Tibial nerve (tissue), 4 donors: ENCODE data around the gene ATF2. TPM values are rescaled to one million over a fixed set of nuclear protein-coding genes. Genes with fewer than 3 reads are reported as not detected.
"Not testable (repeated sequence)": the region's sequence is repeated elsewhere in the genome, so short reads cannot be mapped to it uniquely, and the experiment has no call there.

Experiments used
- DNase-seq, 2 donors: peaks; one replicate each; pipeline ENCODE4 v3.0.0-alpha.2; 2019; ENCODE audit warnings: low spot score in 2 of 2
- H3K27ac ChIP-seq, 4 donors: fragments of 200-600 bp; sonication (generic) in 3 of 4; one replicate each; pipeline ENCODE4 v1.5.1; 2017 to 2019; ENCODE audit warnings: mild to moderate bottlenecking in 1 of 4
- H3K27me3 ChIP-seq, 2 donors: fragments of 200-600 bp; sonication (generic) in 1 of 2; one replicate each; pipeline versions ENCODE4 v1.5.1 to v1.6.0; 2017 to 2019
- H3K36me3 ChIP-seq, 3 donors: fragments of 200-600 bp; sonication (generic); one replicate each; pipeline ENCODE4 v1.5.1; 2018 to 2019
- H3K4me1 ChIP-seq, 4 donors: fragments of 200-600 bp; sonication (generic) in 3 of 4; one replicate each; pipeline ENCODE4 v1.5.1; 2017 to 2019
- H3K4me3 ChIP-seq, 4 donors: fragments of 200-600 bp; sonication (generic) in 3 of 4; one replicate each; pipeline ENCODE4 v1.5.1; 2017 to 2019; ENCODE audit warnings: mild to moderate bottlenecking in 1 of 4, moderate library complexity in 1 of 4
- H3K9me3 ChIP-seq, 4 donors: fragments of 200-600 bp; sonication (generic) in 3 of 4; one replicate each; pipeline ENCODE4 v1.5.1; 2017 to 2019
- CTCF ChIP-seq, 5 experiments: fragments of 200-600 bp in 3 of 5; fragments of 450-650 bp in 2 of 5; sonication (generic) in 3 of 5; IDR thresholded peaks; one replicate each; pipeline ENCODE4 v1.5.1; 2016 to 2019; ENCODE audit warnings: antibody characterized with exemption in 5 of 5, mild to moderate bottlenecking in 3 of 5, moderate library complexity in 2 of 5
- EP300 ChIP-seq, 2 donors: sonication (generic); formaldehyde crosslinking; IDR thresholded peaks; one replicate each; pipeline ENCODE4 v1.6.1; 2017; ENCODE audit warnings: antibody characterized with exemption in 2 of 2, mild to moderate bottlenecking in 1 of 2
- POLR2A ChIP-seq, 2 donors: fragments of 450-650 bp; IDR thresholded peaks; one replicate each; pipeline ENCODE4 v1.6.1; 2017; ENCODE audit warnings: antibody characterized with exemption in 2 of 2, mild to moderate bottlenecking in 2 of 2, moderate library complexity in 2 of 2
- WGBS, 2 donors: methylation state at CpG; one replicate each; pipeline ENCODE4 v1.1.5; 2018; 5-methylcytosine and 5-hydroxymethylcytosine counted together
- total RNA-seq, 4 donors: library from RNA; depleted of rRNA; stranded (reverse); fragments of >200 nt; gene quantifications; one replicate each; pipeline ENCODE4 v1.1.0, GENCODE V29; 2016

ATF2 gene
- total RNA-seq, 4 donors from 2014 or later = 44.8 to 69.9 (median 53.2) TPM

GRCh38 chr2:175101514-175101913 is 66.5 kb downstream of the ATF2 start:
- TF ChIP-seq CTCF (IDR thresholded peaks at IDR 0.05) (no peak), EP300 (IDR thresholded peaks at IDR 0.05) (no peak), POLR2A (IDR thresholded peaks at IDR 0.05) (no peak)
- Histone ChIP-seq H3K27ac (no peak overlapping the region), H3K36me3 (peaks cover 0 to 32% (median 0%) of the 10 kb centered on the region in 3 donors), H3K4me3 (no peak overlapping the region), H3K27me3 (no peaks in the 10 kb centered on the region), H3K9me3 (no peaks in the 10 kb centered on the region), H3K4me1 (peaks cover 0 to 4% (median 0%) of the 10 kb centered on the region in 4 donors)
- no peak for DNase-seq

GRCh38 chr2:175097297-175097696 is 70.7 kb downstream of the ATF2 start:
- DNase-seq = no peak
- H3K27me3 ChIP-seq = no peaks in the 10 kb centered on the region
- WGBS, 2 donors = 60 to 65% methylated on average over 5 of the region's 5 CpGs
- H3K9me3 ChIP-seq = no peaks in the 10 kb centered on the region
- H3K36me3 ChIP-seq = peaks cover 0 to 59% (median 0%) of the 10 kb centered on the region in 3 donors
- H3K4me1 ChIP-seq = peaks cover 0 to 4% (median 0%) of the 10 kb centered on the region in 4 donors
- no peak overlapping the region for H3K4me3 ChIP-seq
- TF ChIP-seq EP300 (IDR thresholded peaks at IDR 0.05) (no peak), POLR2A (IDR thresholded peaks at IDR 0.05) (no peak), CTCF (IDR thresholded peaks at IDR 0.05) (no peak)
- H3K27ac ChIP-seq = no peak overlapping the region

GRCh38 chr2:175084117-175084516 is 83.9 kb downstream of the ATF2 start:
- H3K27me3 ChIP-seq, H3K4me3 ChIP-seq, DNase-seq, H3K4me1 ChIP-seq, H3K27ac ChIP-seq, H3K9me3 ChIP-seq: not testable (repeated sequence)
- WGBS, 2 donors = 97 to 99% methylated on average over 4 of the region's 4 CpGs
- peaks cover 0 to 61% (median 0%) of the 10 kb centered on the region in 3 donors for H3K36me3 ChIP-seq

- Histone ChIP-seq H3K27me3 (no peaks in the 10 kb centered on the region), H3K36me3 (peaks cover 0 to 74% (median 0%) of the 10 kb centered on the region in 3 donors), H3K9me3 (peaks cover 0 to 3% (median 0%) of the 10 kb centered on the region in 4 donors), H3K4me1 (no peaks in the 10 kb centered on the region), H3K4me3 (no peak overlapping the region), H3K27ac (no peak overlapping the region)
- no peak for TF ChIP-seq POLR2A (IDR thresholded peaks at IDR 0.05)
- no peak for TF ChIP-seq CTCF (IDR thresholded peaks at IDR 0.05)
- no peak for TF ChIP-seq EP300 (IDR thresholded peaks at IDR 0.05)
- WGBS, 2 donors = 76 to 81% methylated on average over 3 of the region's 3 CpGs
- DNase-seq = no peak
Observed at GRCh38 chr2:175080479-175080878, 87.5 kb downstream of the ATF2 start.

- no peaks in the 10 kb centered on the region for H3K4me1 ChIP-seq
Observed at GRCh38 chr2:175076272-175076671, 91.7 kb downstream of the ATF2 start.

More at GRCh38 chr2:175076272-175076671, 91.7 kb downstream of the ATF2 start:
- Histone ChIP-seq H3K27me3 (no peaks in the 10 kb centered on the region), H3K36me3 (peaks cover 0 to 65% (median 2%) of the 10 kb centered on the region in 3 donors), H3K9me3 (no peaks in the 10 kb centered on the region), H3K4me3 (no peak overlapping the region), H3K27ac (no peak overlapping the region)
- no peak for DNase-seq
- 40 to 87% methylated on average over 1 of the region's 1 CpG for WGBS, 2 donors
- no peak for TF ChIP-seq POLR2A (IDR thresholded peaks at IDR 0.05)
- TF ChIP-seq CTCF (IDR thresholded peaks at IDR 0.05) = no peak
- TF ChIP-seq EP300 (IDR thresholded peaks at IDR 0.05) = no peak
